ENCODE data around the gene MPEG1. TPM values are rescaled to one million over a fixed set of nuclear protein-coding genes. Genes with fewer than 3 reads are reported as not detected.
A peak's percentile ranks its signal among the peaks of the same experiment; 100 is the strongest.

MPEG1 gene
- total and polyA plus RNA-seq, 2 of the 13 experiments (the other 11 are each of a cell fraction or from before 2014, with no cell fraction given): not detected

GRCh38 chr11:59174664-59175033, 38.1 kb downstream of the MPEG1 start (continued):
- TF ChIP-seq ZNF609 (CRISPR knock-in tag; IDR thresholded peaks at IDR 0.05; ENCODE audit: borderline replicate concordance): no peak
- TF ChIP-seq BRD4 (CRISPR knock-in tag; IDR thresholded peaks at IDR 0.05): no peak
- no peak for TF ChIP-seq TEF (CRISPR knock-in tag; IDR thresholded peaks at IDR 0.05)
- TF ChIP-seq HMGXB3 (CRISPR knock-in tag; IDR thresholded peaks at IDR 0.05; ENCODE audit: borderline replicate concordance): no peak
- peak; percentile 70; the same call in 1 of the 2 replicates for TF ChIP-seq ZNF3 (CRISPR knock-in tag; IDR thresholded peaks at IDR 0.05)
- TF ChIP-seq HNF4G (IDR thresholded peaks at IDR 0.05; ENCODE audit: borderline replicate concordance, low read depth, low read length): peak; percentile 65
- no peak for TF ChIP-seq HNF4G (CRISPR knock-in tag; IDR thresholded peaks at IDR 0.05; ENCODE audit: borderline replicate concordance, low read depth)
- TF ChIP-seq IRF2 (CRISPR knock-in tag; IDR thresholded peaks at IDR 0.05): 0 out of 2 replicates have a peak, but pooled peaks have one; percentile 15
- TF ChIP-seq ZFP82 (CRISPR knock-in tag; IDR thresholded peaks at IDR 0.05; ENCODE audit: borderline replicate concordance): no peak
- 0 out of 2 replicates have a peak, but pooled peaks have one; percentile 3 for TF ChIP-seq ZNF761 (CRISPR knock-in tag; conservative IDR thresholded peaks at IDR 0.05)
- TF ChIP-seq ZNF317 (CRISPR knock-in tag; IDR thresholded peaks at IDR 0.05): 0 out of 2 replicates have a peak, but pooled peaks have one; percentile 21
- TF ChIP-seq MAX (IDR thresholded peaks at IDR 0.05): 0 out of 2 replicates have a peak, but pooled peaks have one; percentile 7
- TF ChIP-seq ZFP91 (CRISPR knock-in tag; IDR thresholded peaks at IDR 0.05; ENCODE audit: borderline replicate concordance): 0 out of 2 replicates have a peak, but pooled peaks have one; percentile 13
- TF ChIP-seq FOSL2 (CRISPR knock-in tag; IDR thresholded peaks at IDR 0.05): peak; percentile 30; the same call in 1 of the 2 replicates
- TF ChIP-seq GFI1 (CRISPR knock-in tag; IDR thresholded peaks at IDR 0.05; ENCODE audit: borderline replicate concordance): 0 out of 2 replicates have a peak, but pooled peaks have one; percentile 2
- TF ChIP-seq SRF (IDR thresholded peaks at IDR 0.05; ENCODE audit: low read depth, low read length): no peak
- TF ChIP-seq MTA1 (CRISPR knock-in tag; IDR thresholded peaks at IDR 0.05; ENCODE audit: borderline replicate concordance): 0 out of 2 replicates have a peak, but pooled peaks have one; percentile 5
- TF ChIP-seq ZNF335 (CRISPR knock-in tag; IDR thresholded peaks at IDR 0.05): no peak

All from HepG2 (cell line).